ENCODE measurements around the gene AFAP1. TPM values are rescaled to one million over a fixed set of nuclear protein-coding genes. Genes with fewer than 3 reads are reported as not detected.

AFAP1 gene
- total RNA-seq, 1 experiment from 2014 or later = 23.6 TPM

- H3K9me3 Mint-ChIP-seq = peaks cover 2% of the 10 kb centered on the region; the same call in 1 of the 2 replicates
- no peaks in the 10 kb centered on the region for H3K4me1 Mint-ChIP-seq
- peaks cover 18% of the 10 kb centered on the region for H3K36me3 Mint-ChIP-seq
- TF ChIP-seq SP1 (CRISPR knock-in tag; conservative IDR thresholded peaks at IDR 0.05) (no peak), NFYB (CRISPR knock-in tag; conservative IDR thresholded peaks at IDR 0.05; ENCODE audit: low read depth) (no peak), ZBTB21 (CRISPR knock-in tag; IDR thresholded peaks at IDR 0.05; ENCODE audit: borderline replicate concordance) (no peak), SMAD3 (CRISPR knock-in tag; IDR thresholded peaks at IDR 0.05; ENCODE audit: borderline replicate concordance) (no peak), EMX1 (CRISPR knock-in tag; IDR thresholded peaks at IDR 0.05) (no peak), PREB (CRISPR knock-in tag; IDR thresholded peaks at IDR 0.05; ENCODE audit: borderline replicate concordance) (no peak), OVOL2 (CRISPR knock-in tag; IDR thresholded peaks at IDR 0.05; ENCODE audit: borderline replicate concordance) (no peak)
- TF ChIP-seq, protein P1, sequence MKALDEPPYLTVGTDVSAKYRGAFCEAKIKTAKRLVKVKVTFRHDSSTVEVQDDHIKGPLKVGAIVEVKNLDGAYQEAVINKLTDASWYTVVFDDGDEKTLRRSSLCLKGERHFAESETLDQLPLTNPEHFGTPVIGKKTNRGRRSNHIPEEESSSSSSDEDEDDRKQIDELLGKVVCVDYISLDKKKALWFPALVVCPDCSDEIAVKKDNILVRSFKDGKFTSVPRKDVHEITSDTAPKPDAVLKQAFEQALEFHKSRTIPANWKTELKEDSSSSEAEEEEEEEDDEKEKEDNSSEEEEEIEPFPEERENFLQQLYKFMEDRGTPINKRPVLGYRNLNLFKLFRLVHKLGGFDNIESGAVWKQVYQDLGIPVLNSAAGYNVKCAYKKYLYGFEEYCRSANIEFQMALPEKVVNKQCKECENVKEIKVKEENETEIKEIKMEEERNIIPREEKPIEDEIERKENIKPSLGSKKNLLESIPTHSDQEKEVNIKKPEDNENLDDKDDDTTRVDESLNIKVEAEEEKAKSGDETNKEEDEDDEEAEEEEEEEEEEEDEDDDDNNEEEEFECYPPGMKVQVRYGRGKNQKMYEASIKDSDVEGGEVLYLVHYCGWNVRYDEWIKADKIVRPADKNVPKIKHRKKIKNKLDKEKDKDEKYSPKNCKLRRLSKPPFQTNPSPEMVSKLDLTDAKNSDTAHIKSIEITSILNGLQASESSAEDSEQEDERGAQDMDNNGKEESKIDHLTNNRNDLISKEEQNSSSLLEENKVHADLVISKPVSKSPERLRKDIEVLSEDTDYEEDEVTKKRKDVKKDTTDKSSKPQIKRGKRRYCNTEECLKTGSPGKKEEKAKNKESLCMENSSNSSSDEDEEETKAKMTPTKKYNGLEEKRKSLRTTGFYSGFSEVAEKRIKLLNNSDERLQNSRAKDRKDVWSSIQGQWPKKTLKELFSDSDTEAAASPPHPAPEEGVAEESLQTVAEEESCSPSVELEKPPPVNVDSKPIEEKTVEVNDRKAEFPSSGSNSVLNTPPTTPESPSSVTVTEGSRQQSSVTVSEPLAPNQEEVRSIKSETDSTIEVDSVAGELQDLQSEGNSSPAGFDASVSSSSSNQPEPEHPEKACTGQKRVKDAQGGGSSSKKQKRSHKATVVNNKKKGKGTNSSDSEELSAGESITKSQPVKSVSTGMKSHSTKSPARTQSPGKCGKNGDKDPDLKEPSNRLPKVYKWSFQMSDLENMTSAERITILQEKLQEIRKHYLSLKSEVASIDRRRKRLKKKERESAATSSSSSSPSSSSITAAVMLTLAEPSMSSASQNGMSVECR (CRISPR knock-in tag; IDR thresholded peaks at IDR 0.05; ENCODE audit: borderline replicate concordance) = no peak
- no peak for ATAC-seq
- H3K4me3 Mint-ChIP-seq = no peak overlapping the region
- DNase-seq (ENCODE audit: low spot score) = no peak
- ChIA-PET POLR2A (no interaction called here), CTCF (interaction anchor here (1.1 to 1.3 kb wide), 3 partner anchors 9 to 31 kb away, joined by 3 to 8 read pairs (median 4); no protein-coding TSS in a partner anchor)
- no peak overlapping the region for H3K27ac Mint-ChIP-seq
- no peaks in the 10 kb centered on the region; the same call in 1 of the 2 replicates for H3K27me3 Mint-ChIP-seq (ENCODE audit: low read depth)
Measured at GRCh38 chr4:7792616-7793015, 147.0 kb downstream of the AFAP1 start.

GRCh38 chr4:7790999-7791398 lies 148.7 kb downstream of the AFAP1 start:
- ATAC-seq = no peak
- no peak for DNase-seq (ENCODE audit: low spot score)
- Mint-ChIP-seq H3K36me3 (peaks cover 11% of the 10 kb centered on the region), H3K9me3 (no peaks in the 10 kb centered on the region), H3K4me3 (no peak overlapping the region), H3K4me1 (no peaks in the 10 kb centered on the region), H3K27me3 (ENCODE audit: low read depth) (no peaks in the 10 kb centered on the region; the same call in 1 of the 2 replicates), H3K27ac (no peak overlapping the region)
- ChIA-PET CTCF (interaction anchor here (0.7 kb wide), 1 partner anchor 13 kb away, joined by 3 read pairs; no protein-coding TSS in a partner anchor), POLR2A (no interaction called here)
- TF ChIP-seq PRDM15 (CRISPR knock-in tag; IDR thresholded peaks at IDR 0.05) = no peak
- TF ChIP-seq, protein P2, sequence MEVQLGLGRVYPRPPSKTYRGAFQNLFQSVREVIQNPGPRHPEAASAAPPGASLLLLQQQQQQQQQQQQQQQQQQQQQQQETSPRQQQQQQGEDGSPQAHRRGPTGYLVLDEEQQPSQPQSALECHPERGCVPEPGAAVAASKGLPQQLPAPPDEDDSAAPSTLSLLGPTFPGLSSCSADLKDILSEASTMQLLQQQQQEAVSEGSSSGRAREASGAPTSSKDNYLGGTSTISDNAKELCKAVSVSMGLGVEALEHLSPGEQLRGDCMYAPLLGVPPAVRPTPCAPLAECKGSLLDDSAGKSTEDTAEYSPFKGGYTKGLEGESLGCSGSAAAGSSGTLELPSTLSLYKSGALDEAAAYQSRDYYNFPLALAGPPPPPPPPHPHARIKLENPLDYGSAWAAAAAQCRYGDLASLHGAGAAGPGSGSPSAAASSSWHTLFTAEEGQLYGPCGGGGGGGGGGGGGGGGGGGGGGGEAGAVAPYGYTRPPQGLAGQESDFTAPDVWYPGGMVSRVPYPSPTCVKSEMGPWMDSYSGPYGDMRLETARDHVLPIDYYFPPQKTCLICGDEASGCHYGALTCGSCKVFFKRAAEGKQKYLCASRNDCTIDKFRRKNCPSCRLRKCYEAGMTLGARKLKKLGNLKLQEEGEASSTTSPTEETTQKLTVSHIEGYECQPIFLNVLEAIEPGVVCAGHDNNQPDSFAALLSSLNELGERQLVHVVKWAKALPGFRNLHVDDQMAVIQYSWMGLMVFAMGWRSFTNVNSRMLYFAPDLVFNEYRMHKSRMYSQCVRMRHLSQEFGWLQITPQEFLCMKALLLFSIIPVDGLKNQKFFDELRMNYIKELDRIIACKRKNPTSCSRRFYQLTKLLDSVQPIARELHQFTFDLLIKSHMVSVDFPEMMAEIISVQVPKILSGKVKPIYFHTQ (CRISPR knock-in tag; IDR thresholded peaks at IDR 0.05) = no peak
- TF ChIP-seq, protein P3, sequence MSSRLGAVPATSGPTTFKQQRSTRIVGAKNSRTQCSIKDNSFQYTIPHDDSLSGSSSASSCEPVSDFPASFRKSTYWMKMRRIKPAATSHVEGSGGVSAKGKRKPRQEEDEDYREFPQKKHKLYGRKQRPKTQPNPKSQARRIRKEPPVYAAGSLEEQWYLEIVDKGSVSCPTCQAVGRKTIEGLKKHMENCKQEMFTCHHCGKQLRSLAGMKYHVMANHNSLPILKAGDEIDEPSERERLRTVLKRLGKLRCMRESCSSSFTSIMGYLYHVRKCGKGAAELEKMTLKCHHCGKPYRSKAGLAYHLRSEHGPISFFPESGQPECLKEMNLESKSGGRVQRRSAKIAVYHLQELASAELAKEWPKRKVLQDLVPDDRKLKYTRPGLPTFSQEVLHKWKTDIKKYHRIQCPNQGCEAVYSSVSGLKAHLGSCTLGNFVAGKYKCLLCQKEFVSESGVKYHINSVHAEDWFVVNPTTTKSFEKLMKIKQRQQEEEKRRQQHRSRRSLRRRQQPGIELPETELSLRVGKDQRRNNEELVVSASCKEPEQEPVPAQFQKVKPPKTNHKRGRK (CRISPR knock-in tag; IDR thresholded peaks at IDR 0.05; ENCODE audit: borderline replicate concordance) = no peak
- no peak for TF ChIP-seq NFE2L1 (CRISPR knock-in tag; IDR thresholded peaks at IDR 0.05)
- TF ChIP-seq, protein P4, sequence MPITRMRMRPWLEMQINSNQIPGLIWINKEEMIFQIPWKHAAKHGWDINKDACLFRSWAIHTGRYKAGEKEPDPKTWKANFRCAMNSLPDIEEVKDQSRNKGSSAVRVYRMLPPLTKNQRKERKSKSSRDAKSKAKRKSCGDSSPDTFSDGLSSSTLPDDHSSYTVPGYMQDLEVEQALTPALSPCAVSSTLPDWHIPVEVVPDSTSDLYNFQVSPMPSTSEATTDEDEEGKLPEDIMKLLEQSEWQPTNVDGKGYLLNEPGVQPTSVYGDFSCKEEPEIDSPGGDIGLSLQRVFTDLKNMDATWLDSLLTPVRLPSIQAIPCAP (CRISPR knock-in tag; IDR thresholded peaks at IDR 0.05) = no peak
- TF ChIP-seq ATF1 (CRISPR knock-in tag; IDR thresholded peaks at IDR 0.05) = no peak
